Mesothelial cell of epicardium (in vitro differentiated cells): ENCODE measurements around the gene PIP. TPM values are rescaled to one million over a fixed set of nuclear protein-coding genes. Genes with fewer than 3 reads are reported as not detected.

ENCODE experiments used
- DNase-seq, 2 experiments: peaks; one replicate each; pipeline ENCODE4 v3.0.0; 2021; ENCODE audit warnings: low spot score in 2 of 2; ENCODE audit not compliant: unreplicated experiment in 2 of 2
- H3K27ac Mint-ChIP-seq: 2 replicates; pipeline ENCODE4 v1.8.0; 2021; ENCODE audit warnings: mixed read lengths
- H3K27me3 Mint-ChIP-seq: 2 replicates; pipeline ENCODE4 v1.8.0; 2021; ENCODE audit warnings: low read depth, mixed read lengths
- H3K36me3 Mint-ChIP-seq: 2 replicates; pipeline ENCODE4 v1.8.0; 2021; ENCODE audit warnings: mixed read lengths
- H3K4me1 Mint-ChIP-seq: 2 replicates; pipeline ENCODE4 v1.8.0; 2021; ENCODE audit warnings: mixed read lengths
- H3K4me3 Mint-ChIP-seq: 2 replicates; pipeline ENCODE4 v1.8.0; 2021; ENCODE audit warnings: mild to moderate bottlenecking, moderate library complexity, mixed read lengths
- H3K9me3 Mint-ChIP-seq: 2 replicates; pipeline ENCODE4 v1.8.0; 2021; ENCODE audit warnings: mixed read lengths
- CTCF ChIP-seq: fragments of 200-600 bp; sonication (generic); IDR thresholded peaks from one replicate; pipeline ENCODE4 v1.5.0; 2021; ENCODE audit warnings: antibody characterized with exemption; ENCODE audit not compliant: unreplicated experiment
- total RNA-seq: library from RNA; stranded (reverse); gene quantifications from 3 replicates; pipeline ENCODE4 v1.2.1, GENCODE V29; 2021

PIP gene
- total RNA-seq, 1 donor from 2014 or later: not detected

GRCh38 chr7:143185551-143185950 lies 53.7 kb downstream of the PIP start:
- H3K9me3 Mint-ChIP-seq: peaks cover 4% of the 10 kb centered on the region
- no peak overlapping the region for H3K4me3 Mint-ChIP-seq
- no peak for DNase-seq
- TF ChIP-seq CTCF: no peak
- no peak overlapping the region for H3K27ac Mint-ChIP-seq
- no peaks in the 10 kb centered on the region for H3K36me3 Mint-ChIP-seq
- H3K27me3 Mint-ChIP-seq: peaks cover 12% of the 10 kb centered on the region
- peaks cover 6% of the 10 kb centered on the region for H3K4me1 Mint-ChIP-seq

GRCh38 chr7:143188994-143189393 lies 57.1 kb downstream of the PIP start:
- no peak overlapping the region for H3K27ac Mint-ChIP-seq
- TF ChIP-seq CTCF: no peak
- no peaks in the 10 kb centered on the region for H3K9me3 Mint-ChIP-seq
- H3K4me3 Mint-ChIP-seq: no peak overlapping the region
- H3K4me1 Mint-ChIP-seq: peaks cover 25% of the 10 kb centered on the region
- DNase-seq: no peak
- peaks cover 9% of the 10 kb centered on the region for H3K27me3 Mint-ChIP-seq
- no peaks in the 10 kb centered on the region for H3K36me3 Mint-ChIP-seq

Other genes starting within 250 kb of the PIP start
- gene TRPV6, start 246.3 kb upstream of the PIP start, total RNA-seq: 4.2 to 5.7 TPM (median 5.6 TPM) in 3 replicates
- 0.18 to 0.56 TPM (median 0.29 TPM) in 3 replicates for gene TRPV5, start 198.3 kb upstream of the PIP start, total RNA-seq
- not detected in 3 replicates for gene LLCFC1, start 192.6 kb upstream of the PIP start, total RNA-seq
- gene KEL, start 169.7 kb upstream of the PIP start, total RNA-seq: 1.9 to 4.2 TPM (median 2.3 TPM) in 3 replicates
- gene OR9A2, start 104.9 kb upstream of the PIP start, total RNA-seq: 0.29 to 0.42 TPM (median 0.33 TPM) in 3 replicates
- gene OR6V1, start 79.7 kb upstream of the PIP start, total RNA-seq: not detected in 3 replicates
- gene TAS2R39, start 51.3 kb downstream of the PIP start, total RNA-seq: not detected in 3 replicates
- not detected in 3 replicates for gene TAS2R40, start 90.0 kb downstream of the PIP start, total RNA-seq
- 86.7 to 98.8 TPM (median 92.8 TPM) in 3 replicates for gene GSTK1, start 131.4 kb downstream of the PIP start, total RNA-seq
- 6.1 to 10.1 TPM (median 7.9 TPM) in 3 replicates for gene TMEM139, start 152.9 kb downstream of the PIP start, total RNA-seq
- gene CASP2, start 156.3 kb downstream of the PIP start, total RNA-seq: 53.3 to 56.5 TPM (median 55.4 TPM) in 3 replicates
- 0.07 to 0.16 TPM (median 0.11 TPM) in 3 replicates for gene CLCN1, start 184.0 kb downstream of the PIP start, total RNA-seq
- 5.6 to 6.1 TPM (median 5.8 TPM) in 3 replicates for gene FAM131B, start 230.6 kb downstream of the PIP start, total RNA-seq
- 284 to 295 TPM (median 290 TPM) in 3 replicates for gene ZYX, start 249.3 kb downstream of the PIP start, total RNA-seq